ENCODE data around the gene RC3H1.
"Not testable (repeated sequence)": the region's sequence is repeated elsewhere in the genome, so short reads cannot be mapped to it uniquely, and the experiment has no call there.

The RC3H1 gene

GRCh38 chr1:173946380-173946921 is 75.7 kb downstream of the RC3H1 start:
- DNase-seq: no peak

DNA sequence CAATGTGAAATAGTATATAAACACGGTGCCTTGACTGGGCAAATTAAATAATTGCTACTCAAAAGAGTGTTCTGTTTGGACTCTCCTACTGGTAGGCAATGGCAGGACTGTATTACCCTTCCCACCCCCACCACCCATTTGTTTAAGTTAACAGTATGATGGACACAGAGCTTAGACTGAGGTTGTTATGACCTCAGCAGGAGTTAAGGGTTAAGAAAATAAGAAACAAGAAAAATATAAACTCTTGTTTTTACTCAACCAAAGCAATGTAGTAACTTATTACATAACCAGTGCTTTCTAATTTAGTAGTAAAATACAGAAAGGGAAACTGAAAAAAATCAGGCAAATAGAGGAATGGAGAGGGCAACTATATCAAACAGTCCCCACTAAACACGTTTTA is 85.1 kb downstream of the RC3H1 start:
- DNase-seq: no peak

DNA sequence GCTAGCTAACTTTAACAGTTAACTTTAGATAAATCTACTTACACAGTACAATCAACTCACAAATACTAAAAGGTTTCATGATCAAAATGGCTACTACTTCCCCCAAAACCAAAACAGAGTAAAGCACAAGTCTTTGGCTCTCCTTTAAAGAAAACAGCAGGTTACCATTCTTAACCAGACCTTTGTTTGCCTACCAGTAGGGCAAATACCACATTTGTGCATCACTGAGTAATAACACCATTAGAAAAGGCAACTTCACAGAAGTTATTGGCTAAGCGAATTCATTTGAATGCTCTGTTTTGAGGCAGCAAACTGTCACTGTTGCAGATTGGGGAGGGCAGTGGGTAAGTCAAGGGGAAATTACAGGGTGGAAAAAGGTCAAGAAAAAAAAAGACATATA is 87.7 kb downstream of the RC3H1 start:
- DNase-seq: no peak

DNA sequence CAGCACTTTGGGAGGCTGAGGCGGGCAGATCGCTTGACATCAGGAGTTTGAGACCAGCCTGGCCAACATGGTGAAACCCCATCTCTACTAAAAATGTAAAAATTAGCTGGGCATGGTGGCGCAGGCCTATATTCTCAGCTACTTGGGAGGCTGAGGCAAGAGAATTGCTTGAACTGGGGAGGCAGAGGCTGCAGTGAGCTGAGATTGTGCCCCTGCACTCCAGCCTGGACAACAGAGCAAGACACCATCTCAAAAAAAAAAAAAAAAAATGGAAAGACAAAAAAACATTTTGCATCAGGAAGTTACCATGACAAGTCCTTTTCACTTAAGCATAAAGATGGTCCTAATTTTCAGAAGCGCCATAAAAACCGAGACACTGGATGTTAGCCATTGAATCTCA is 91.6 kb downstream of the RC3H1 start:
- DNase-seq: not testable (repeated sequence)

- no peak for DNase-seq
Measured at GRCh38 chr1:173925306-173926242, 96.6 kb downstream of the RC3H1 start.

GRCh38 chr1:173920861-173921260 is 101.3 kb downstream of the RC3H1 start:
- DNase-seq: no peak

DNA sequence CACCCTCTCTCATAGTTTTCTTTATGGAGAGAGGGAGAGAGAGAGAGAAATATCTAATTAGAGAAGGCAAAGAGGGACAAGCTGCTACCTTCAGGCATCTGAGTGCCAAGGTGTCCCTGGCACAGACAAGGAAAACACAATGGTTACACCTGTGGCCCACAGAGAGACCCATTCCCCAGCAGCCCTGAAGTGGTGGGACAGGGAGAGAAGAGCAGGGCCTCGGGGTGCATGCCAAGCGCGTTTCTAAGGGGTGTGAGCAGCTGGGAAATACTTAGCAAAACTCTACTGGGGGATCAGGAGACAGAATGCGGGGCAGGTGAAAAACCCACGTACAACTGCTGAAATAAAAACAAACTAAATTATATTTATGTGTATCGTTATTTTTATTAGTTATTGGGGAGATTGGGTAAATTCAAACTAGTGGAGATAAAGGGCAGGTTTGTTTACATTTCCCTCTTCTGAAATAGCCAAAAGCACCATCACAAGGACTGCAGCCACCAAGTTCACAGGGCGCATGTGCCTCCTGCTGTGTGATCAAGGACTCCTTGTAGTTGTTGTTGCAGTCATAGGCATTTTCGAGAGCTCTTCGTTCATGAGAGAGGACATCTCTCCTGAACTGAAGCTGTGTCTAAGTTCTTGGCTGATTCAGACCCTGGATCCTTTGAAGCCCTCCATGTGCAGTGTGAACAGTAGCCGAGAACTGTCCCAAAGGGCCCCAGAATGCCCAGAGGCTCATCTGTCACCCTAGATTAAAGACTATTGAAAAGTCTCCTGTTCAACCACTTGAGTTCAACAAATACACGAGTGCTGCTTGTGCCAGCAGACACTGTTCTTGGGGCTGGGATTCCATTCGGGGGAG is 104.3 kb downstream of the RC3H1 start:
- DNase-seq: no peak

DNA sequence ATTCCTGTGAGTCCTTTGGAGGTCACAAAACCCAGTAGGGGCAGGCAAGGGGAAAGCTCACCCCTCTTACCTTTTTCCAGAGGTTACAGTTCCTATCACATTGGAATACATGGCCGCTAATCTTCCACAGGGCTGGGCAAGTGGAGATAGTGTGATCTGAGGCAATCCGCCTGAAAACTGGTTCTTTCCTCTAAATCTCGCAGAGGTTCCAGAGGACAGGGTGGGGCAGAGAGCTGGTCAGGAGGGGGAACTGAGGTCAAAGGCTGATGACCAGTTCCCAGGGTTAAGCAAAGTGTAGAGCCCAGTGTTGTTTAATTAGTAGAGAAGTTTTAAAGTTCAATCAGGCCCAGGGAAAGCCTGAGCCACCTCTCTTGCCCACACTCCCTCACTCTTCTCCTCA is 105.0 kb downstream of the RC3H1 start, which contains the start of gene SERPINC1:
SERPINC1 (minus strand) TSS at position 179 of the 400 bp plus-strand sequence; CDS start at position 111, 68 bp downstream.
- DNase-seq: no peak

DNA sequence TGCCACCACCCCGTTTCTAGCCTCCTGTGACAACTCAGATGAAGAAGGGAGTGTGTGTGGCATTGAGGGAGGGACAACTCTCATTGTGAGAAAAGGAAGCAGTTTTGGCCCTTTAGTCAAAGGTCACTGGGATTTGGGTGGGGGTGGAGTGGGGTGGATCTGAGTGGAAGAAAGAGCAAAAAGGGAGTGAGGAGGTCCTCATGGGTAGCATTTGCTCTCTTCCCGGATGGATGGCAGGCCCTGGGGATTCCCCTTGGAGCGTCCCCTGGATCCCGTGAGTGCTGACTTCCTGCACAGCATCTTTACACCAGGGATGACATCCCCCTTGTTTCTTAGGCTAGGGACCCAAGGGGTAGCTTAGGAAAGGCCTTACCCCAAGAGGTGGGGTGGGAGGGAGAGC is 105.5 kb downstream of the RC3H1 start:
- DNase-seq: no peak

GRCh38 chr1:173915596-173915995 is 106.6 kb downstream of the RC3H1 start:
- DNase-seq: no peak

GRCh38 chr1:173914366-173914871 is 107.7 kb downstream of the RC3H1 start:
- DNase-seq: no peak

DNA sequence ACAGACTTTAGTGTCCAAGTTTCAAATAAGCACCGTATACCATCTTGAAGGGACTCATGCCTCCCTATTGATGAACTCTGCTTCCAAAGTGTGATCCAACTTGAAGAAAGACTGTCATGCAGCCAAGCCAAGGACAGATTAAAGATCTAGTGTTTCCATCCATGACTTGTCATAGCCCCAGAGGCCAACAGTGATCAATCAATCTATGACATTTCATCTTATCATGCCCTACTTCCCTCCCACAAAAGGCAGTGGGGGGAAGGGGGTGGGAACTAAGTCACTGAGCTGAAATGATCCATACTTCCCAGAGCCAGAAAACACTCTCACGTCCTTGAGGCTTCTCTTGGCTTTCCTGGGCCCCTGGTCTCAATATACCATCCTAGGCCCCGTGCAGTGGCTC is 109.0 kb downstream of the RC3H1 start:
- DNase-seq: no peak

DNA sequence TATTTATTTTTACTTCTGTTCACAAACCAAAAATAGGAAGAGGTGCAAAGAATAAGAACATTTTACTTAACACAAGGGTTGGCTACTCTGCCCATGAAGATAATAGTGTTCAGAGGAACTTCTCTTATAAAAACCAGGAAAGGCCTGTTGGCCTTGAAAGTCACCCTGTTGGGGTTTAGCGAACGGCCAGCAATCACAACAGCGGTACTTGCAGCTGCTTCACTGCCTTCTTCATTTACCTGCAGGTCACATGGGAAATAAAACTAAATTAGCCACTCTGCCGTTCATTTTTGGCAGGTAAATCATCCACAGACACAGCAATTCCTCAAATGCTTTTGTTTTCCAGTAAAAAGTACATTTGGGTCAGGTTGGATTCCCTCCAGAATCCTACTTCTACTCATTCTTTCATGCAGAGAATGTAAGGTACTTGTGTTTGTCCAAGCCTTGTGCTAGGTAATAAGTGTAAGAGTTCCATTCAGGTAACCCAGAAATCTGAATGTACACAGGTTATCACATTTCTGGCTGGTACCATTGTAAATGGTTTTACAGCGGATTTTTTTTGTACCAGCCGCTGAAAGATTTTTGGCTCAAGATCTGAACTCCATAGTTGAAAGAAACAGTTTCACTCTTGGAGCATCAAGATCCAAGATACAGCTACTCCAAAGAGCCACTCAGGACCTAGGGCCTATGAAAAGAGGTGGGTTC is 118.2 kb downstream of the RC3H1 start:
- DNase-seq: no peak

DNA sequence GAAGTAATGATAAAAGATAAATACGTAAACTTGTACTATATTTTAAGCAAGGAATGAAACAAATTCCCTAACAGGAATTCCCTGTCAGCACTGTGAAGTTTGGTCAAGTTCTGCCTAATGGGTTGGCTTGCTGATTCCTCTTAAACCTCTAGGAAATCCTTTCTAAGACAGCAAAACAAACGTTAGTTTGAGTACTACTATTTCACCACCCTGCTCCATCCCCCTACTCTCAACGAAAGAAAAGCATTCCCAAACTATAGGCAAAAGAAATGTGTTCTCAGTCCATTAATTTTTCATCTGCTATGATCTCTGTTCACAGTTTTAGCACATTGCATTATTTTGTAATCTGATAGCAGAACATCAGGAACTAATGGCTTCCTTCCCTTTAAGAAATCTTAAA is 121.2 kb downstream of the RC3H1 start:
- no peak for DNase-seq

- no peak for DNase-seq
Measured at GRCh38 chr1:173900427-173900826, 121.7 kb downstream of the RC3H1 start.

DNA sequence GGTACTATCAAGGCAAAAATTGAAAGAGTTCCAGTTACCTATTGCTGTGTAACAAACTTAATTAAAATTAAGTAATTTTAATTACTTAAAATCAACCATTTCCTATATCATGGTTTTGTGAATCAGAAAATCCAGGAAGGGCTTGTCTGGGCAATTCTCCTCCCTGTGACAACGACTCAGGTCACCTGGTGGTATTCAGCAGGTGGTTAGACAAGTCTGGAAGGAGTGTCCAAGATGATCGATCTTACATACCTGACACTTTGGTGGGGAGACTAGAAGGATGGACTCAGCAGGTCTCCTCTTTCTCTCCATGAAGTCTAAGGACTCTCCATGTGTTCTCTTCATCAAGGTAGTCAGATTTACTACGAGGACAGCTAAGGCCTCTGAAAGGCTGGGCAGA is 128.0 kb downstream of the RC3H1 start:
- DNase-seq: no peak

- no peak for DNase-seq
Measured at GRCh38 chr1:173893611-173894010, 128.5 kb downstream of the RC3H1 start.

GRCh38 chr1:173889885-173890284 is 132.3 kb downstream of the RC3H1 start:
- DNase-seq: no peak

DNA sequence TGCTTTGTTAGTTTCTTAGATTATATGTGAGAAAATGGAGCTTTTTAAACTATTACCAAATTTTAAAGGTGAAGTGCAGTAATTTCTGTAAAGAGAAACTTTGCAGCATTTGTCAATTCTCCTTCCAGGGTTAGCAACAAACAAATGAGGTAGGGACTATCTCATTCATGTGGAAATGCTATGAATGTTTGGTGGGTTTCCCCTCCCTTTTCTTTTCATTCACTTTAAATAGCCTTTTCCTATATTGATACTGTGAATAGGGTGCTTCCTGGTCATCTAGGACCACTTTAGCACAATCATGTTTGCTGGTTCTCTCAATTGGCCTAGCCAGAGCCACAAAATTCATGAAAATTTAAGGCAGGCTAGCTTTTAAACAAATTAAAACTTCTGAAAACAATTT is 133.4 kb downstream of the RC3H1 start:
- DNase-seq: no peak

- DNase-seq: no peak
Measured at GRCh38 chr1:173887627-173888026, 134.5 kb downstream of the RC3H1 start.

GRCh38 chr1:173886746-173887611 is 135.2 kb downstream of the RC3H1 start:
- no peak for DNase-seq

- DNase-seq: no peak
Measured at GRCh38 chr1:173884701-173885100, 137.5 kb downstream of the RC3H1 start.

Measured in NCI-H1436 treated with DMSO at 0.1 percent for 48 hours (cell line).